Fibroblast of skin of abdomen (primary cell): Measurements from ENCODE around the gene CTSE.

Experiments
- DNase-seq: peaks from one replicate; pipeline ENCODE4 v3.0.0-alpha.2; 2013

CTSE gene

DNA sequence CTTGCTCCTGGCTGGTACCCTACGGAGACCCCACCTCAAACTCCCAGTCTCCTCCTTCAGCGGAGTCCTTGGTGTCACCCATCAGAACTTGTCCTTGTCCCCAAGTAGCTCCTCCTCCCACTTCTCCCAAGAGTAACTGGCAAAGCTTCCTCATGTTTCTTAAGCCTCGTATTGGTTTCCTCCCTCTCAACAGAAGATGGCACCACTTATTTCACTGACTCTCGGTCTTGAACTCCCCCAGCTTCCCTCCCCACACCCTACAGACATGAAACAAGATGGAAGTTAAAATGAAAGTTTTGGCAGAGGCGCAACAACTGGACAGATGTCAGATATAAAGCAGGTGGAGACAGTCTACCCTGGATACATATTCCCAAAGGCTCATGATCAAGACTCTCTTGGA is 33.9 kb downstream of the CTSE start:
- no peak for DNase-seq

DNA sequence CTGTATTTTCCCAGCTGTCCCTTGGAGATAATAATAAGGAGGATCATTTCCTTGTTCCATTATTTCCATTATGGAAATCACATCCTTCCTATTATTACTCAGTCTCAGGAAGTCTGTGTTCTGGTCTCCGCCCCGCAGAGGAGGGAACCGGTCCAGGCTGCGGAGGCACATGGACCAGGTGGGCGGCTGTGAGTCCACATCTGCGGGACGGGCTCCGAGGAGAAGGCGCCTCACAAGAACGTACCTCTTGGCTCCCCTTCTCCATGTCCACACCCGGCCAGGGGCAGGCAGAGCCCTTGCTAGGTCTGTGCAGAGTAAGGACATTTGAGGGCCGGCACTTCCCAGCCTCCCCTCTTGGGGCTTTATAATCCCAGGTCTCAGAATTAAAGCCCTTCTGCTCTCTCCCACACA is 35.1 kb downstream of the CTSE start:
- DNase-seq = no peak

DNA sequence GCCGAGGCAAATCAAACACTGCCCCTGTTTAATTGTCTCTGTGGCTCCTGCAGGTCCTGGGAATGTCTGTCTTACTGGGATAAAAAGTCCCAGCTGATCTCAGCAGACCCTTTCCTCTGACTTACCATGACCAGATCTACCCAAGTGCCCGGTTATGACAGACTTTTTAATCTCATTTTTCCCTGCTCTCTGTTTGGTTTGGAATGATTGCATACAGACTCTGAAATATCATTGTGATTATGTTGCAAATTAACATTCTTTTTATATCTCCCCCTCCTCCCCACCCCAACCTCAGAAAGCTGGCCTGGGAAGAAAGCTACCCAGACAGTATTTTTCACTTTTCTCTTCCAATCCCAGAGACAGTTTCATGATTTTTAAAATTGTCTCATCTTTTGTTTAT is 36.8 kb downstream of the CTSE start:
- DNase-seq = no peak

DNA sequence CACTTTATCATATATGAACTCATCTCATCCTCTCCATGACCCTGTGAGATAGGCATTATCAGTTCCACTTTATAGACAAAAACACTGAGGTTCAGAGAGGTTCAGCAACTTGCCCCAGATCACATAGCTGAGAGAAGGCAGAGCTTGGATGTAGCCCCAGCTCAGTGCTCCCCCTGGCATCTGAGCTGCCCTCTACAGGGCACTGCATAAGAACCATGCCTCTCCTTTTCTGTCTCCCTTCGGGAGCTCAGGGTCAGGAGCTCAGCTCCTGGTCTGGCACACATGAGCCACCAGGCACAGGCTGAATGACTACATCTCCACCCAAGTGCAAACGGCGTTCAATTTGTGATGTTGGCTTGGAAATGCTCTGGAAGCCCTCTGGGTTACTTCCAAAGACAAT is 37.4 kb downstream of the CTSE start:
- DNase-seq = no peak

DNA sequence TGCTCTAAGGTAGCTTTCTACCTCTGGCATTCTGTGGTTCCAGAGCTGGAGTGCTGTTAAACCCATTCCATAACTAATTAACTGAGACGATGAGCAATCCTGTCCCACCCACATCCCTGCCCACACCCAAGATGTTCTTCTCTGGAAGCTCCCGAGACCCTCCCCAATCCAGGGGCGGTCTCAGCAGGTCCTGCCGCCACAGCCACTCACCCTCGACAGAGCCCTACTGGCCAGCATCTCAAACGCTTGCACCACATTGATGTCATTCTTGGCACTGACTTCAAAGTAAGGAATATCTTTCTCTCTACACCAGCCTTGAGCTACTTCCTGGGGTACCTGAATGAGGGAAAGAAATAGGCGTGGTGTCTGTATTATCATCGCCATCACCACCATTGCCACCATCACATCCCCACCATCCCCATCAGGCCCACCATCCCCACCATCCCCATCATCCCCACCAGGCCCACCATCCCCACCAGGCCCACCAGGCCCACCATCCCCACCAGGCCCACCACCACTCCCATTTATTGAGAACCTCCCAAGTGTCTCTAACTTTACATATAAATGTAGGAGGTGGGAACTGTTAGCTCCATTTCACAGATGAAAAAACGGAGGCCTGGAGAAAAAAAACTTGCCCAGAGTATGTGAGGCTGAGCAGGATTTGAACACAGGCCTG is 38.2 kb downstream of the CTSE start:
- no peak for DNase-seq

DNA sequence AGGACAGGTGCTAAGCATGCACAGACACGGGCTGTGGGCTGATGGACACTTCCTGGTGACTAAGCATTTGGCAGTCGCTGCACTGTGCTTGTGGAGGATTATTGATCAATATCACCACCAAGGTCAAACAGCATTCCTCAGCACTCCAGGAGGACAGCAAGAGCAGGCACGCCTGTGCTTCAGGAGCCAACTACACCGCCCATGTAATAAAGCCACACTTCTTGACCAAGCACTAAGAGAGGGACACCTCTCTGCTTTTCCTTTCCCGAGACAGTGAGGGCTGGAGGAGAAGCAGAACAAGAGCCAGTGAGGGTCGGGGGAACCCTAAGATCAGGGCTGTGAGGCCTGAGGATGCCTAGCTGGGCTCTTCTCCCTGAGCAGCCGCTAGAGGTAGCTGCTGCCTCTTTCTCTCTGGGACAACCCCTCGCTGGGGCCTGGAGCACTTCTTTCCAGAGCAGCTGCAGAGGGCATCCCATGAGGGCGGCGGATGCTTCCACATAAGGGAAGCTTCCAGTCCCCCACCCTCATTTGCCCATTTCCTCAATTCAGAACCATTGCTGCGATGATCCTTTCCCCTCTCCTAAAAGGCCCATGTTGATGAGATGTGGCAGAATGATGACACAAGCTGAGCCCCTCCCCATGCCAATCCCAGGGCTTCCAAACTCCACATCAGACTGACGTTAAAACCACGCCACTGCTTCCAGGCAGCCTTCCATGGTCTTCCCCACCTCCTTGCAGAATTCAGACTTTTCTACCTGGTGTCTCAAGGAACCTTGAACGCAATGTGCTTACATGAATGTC is 39.6 kb downstream of the CTSE start:
- peak; percentile 60 for DNase-seq

DNA sequence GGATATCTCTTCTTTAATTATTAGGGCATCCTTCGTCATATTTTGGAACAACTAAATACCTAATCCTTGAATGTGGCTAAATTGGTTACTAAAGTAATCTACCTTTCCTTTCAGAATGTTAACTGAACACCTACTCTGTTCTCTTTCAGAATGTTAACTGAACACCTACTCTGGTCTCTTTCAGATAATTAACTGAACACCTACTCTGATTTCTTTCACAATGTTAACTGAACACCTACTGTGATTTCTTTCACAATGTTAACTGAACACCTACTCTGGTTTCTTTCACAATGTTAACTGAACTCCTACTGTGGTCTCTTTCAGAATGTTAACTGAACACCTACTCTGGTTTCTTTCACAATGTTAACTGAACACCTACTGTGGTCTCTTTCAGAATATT is 42.4 kb downstream of the CTSE start:
- no peak for DNase-seq

DNA sequence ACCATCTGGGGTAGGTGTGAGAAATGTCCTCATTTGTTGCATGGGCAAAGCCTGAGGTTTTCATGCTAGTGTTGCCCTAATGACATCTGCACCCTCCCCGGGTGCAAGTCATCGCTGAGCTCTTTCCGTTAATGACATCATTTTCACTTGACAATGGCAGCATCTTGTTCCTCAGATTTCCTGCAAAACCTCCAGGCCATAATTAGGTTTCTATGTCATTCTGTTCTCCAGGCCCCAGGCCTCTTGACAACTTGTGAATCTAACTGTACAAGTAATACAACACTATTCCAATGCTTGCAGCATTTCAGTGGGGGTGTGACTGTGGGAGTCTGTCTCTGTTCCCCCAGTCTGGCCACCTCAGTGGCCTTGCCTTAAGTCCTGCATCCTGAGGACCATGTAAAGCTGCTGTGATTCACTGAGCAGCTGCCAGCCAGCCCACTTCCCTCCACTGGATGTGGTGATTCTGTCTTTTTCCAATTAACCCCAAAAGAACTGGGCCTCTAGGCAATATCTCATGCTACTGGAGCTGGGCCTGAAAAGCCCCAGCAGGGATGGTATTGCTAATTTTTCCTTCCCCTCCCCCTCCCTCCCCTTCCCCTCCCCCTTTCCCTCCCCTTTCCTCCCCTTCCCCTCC is 43.3 kb downstream of the CTSE start:
- DNase-seq = no peak

DNA sequence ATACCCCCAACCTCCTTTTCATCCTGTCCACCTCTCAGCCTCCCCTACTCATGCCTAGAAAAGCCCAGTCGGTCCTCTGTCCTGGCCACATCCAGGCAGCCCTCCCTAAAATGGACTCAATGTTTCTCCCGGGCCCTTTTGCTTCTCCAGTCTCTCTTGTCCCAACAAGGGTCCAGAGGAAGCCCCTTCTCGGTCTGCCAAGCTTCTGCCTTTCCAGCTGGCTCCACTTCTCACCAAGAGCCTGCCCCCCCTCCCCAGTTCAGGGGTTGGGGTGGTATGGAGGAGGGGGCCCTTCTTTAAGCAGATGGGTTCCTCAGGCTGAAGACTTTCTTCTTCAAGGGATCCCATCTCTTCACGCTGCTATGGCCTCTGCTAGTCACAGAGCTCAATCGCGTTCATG is 44.4 kb downstream of the CTSE start:
- DNase-seq = no peak

DNA sequence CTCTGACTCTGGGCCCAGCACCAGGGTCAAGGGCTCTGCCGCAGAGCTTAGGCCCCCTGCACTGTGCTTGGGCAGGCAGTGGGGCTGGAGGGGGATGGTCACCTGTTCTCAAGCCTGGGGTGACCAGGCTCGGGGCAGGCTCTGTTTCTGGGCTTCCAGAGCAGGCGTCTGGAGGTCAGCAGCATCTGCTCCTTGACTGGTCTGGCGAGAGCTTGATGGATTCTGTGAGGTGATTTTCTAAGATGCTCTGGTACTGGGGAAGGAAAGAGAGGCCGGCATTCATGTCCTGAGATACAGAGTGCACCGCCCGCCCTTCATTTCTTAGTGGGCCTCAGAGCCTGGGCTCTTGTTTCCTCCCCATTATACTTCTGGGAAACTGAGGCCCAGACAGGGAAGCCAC is 45.0 kb downstream of the CTSE start:
- DNase-seq = no peak

DNA sequence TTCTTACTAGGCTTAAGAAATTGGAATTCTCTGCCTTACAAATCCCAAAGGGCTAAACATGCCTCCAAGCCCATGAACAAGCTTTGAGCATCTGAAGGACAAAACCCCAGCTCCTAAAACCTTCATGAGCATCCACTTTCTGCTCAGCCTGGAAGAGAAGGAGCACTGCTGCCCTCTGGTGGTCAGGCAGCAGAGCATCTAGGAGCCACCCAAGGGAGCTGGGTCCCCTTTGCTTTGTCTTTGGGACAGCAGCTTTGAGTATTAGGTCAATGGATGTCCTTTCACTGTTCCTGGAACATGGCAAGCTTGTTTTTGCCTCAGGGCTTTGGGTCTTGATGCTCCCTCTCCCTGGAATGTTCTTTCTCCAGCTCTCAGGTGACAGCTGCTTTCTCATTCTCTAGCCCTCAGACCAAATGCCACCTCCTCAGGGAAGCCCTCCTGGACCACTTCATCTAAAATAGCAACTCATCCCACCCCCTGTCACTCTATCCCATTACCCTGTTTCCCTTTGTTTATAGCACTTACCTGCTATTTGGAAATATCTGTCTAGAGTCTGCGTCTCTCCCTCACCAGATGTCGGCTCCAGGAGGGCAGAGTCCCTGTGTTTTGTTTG is 46.2 kb downstream of the CTSE start:
- DNase-seq = peak; percentile 82

DNA sequence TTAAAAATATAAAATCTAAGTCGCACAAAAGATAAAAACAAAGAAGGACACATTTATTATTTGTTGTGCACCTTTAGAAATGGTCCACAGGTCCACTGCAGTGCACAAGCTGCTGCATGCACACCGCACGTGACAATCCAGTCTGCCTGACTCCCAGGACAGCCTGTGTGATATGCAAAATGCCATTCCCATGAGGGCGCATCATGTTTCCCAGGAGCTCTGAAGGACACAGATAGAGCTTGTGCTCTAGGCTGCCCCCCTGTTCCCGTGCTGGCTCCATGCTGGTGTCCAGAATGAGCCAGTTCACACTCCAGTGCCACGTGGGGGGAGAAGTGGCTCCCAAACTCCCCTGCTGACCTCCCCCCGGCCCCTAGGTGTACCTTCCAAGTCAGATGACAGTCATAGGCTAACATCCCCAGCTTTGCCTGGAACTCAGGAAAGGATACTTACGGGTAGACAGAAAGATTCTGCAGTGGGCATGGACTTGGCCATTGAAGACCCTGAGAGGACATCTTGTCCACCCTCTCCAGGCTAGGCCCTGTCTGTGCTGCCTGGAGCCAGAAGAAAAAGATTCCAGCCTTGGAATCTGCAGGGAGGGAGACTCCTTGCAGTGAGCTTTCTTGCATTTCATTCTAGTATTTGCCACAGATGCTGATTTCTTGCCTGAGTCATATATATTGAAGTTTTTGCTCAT is 46.8 kb downstream of the CTSE start:
- DNase-seq = peak; percentile 67

DNA sequence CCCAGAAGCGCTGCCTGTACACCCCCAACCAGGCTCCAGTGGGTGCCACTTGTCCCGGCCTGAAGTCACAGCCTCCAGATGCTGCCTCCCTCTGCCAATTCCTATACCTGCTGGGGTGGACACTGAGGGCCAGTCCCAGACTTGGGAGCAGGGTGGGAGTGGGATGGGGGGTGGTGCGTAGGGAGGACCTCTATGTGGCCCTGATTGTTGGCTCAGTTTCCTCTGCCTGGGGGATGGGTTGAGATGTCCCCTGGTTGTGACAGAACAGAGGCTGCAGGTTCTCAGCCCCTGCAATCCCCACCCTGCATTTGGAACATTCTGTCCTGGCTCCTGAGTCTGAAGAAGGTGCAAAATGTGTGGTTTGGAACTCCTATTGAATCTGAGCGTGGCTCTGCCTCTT is 47.7 kb downstream of the CTSE start:
- DNase-seq = no peak

DNA sequence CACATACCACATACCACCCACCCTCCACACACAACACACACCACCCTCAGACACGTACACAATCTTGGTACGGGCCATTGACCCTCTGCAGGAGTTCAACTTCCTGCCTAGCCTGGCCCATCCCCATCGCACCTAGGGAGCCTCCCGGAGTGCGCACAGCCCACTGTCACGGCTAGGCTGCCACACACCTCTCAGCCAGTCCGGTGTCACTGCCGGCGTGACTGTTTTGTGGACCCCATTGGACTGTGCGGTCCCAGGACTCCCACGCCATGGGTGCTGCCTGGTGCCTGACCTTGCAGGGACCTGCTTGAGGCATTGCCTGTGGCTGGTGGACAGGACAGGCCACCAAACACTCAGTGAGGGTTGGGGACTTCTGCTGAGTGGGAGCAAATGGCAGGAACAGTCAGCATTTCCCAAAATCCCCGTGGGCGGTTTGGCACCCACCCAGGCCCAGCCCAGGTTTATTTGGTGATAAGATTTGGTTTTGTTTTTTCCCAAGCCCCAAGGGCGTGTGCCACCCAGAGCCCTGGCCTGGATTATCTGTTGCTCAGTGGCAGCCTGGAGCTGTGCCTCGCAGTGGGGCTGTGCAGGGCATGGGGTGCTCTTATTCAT is 48.2 kb downstream of the CTSE start:
- DNase-seq = no peak

DNA sequence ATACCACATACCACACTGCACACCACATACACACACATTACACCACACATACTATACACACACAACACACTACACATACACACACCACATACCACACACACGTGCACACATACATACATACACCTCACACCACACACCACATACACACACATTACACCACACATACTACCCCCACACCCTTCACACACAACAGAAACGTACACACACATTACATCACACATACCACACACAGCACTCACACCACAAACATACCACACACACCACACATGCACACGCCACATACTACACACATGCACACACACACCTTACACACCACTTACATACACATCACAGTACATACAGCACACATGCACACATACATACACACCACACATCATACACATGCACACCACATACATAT is 49.0 kb downstream of the CTSE start:
- no peak for DNase-seq

DNA sequence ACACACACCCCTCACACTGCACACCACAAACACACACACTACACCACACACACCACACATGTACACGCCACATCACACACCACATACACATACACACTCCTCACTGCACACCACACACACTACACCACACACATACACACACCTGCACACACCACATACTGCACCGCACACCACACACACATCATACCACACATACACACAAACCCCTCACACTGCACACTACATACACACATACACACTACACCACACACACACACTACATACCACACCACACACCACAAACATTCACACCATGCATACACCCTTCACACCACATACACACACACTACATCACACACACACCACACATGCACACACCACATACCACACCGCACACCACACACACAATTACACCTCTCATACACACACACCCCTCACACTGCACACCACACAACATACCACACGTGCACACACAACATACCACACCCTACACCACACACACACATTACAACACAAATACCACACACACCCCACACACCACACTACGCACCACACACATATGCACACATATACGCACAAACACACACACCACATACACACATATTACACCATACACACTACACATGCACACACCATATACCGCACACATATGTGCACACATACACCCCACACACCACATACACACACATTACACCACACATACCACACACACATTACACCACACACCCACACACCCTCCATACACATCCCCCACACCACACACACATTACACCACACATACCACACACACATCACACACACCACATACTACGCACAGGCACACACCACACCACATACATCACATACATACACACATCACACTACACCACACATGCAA is 50.1 kb downstream of the CTSE start:
- no peak for DNase-seq

DNA sequence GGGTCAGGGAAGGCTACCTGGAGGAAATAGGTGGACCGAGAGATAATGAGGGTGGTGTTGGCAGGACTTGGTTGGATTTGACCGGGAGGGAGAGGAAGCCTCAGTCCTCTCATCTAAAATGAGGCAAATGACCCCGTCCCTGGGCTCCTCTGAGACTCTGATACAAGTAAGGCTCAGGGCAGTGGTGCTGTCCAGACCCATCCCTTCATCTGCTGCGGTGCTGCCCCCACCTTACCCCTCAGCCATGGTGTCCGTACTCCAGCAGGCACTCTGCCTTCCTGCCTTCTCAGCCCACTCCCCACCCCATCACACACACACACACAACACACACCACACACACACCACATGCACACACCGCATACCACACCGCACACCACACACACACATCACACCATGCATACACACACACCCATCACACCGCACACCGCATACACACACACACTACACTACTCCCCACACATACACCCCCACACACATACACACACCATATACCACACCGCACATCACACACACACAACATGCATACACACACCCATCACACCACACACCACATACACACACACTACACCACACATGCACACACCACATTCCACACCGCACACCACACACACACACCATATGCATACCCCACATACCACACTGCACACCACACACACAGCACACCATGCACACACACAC is 51.1 kb downstream of the CTSE start:
- peak; percentile 67 for DNase-seq

DNA sequence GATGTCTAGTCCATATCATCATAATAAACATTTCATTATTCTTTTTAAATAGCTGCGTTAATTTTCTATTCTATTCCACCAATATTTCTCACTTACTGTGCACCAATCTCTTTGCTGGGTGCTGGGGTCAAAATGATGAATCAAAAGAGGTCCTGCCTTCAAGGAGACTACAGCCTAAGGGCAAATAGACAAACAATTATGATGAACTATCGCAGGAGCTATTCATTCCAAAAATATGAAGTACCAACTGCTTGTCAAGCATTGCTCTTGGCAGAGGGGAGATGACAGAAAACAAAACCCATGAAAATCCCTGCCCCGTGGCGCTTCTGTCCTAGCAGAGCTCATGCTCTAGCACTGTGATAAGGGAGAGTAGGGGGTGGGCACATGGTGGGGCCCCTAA is 51.6 kb downstream of the CTSE start:
- DNase-seq = no peak

DNA sequence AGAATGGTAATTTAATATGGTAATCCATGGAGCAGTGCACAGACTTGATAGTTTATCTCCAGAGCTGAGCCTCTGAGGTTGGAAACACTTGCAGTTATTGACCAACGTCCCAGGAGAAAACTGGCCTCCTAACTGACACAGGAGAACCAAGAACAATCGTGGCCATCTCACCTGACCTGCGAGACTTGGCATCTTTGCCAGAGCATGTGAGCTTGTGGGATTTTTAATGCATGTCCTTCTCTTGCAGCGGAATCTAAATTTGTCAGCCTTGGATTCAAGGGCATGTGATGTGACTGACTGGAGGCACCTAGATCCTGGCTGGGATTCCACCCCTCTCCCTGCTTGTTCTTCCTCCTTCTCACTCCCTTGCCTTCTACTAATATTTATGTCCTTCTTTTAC is 52.6 kb downstream of the CTSE start:
- no peak for DNase-seq

DNA sequence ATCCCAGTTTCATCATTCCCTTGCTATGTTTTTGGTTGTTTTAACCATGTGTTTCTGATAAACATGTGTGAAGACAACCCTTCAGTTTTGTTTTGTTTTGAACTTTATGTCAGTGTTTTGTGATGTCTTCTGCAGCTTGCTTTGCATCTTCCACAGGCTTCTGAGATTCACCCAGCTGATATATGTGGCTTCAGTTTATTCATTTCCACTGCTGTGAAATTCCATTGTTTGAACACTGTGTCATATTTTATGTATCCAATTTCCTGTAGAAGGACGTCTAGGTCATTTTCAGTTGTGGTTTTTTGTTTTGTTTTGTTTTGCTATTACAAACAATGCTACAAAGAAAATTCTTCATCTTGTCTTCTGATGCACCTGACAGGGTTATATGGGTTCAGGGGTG is 53.2 kb downstream of the CTSE start:
- no peak for DNase-seq

DNA sequence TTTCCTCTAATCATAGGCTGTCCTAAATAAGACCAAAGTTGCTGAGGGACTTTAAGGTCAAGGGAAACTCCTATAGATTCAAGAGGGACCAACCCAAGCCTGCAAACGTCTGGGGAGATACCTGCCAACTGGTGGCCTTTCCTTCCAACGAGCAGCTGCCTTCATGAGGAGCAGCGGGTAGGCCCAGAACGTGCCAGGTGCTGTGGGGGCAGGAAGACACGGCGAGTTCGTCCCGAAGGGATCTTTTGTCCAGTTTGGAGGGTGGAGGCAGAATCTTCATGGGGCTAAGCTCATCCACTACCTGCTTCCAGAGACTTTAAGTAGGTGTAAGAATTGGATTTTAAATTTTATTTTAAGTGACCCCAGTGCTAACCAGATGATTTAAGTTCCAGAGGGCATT is 54.5 kb downstream of the CTSE start:
- no peak for DNase-seq
